Measurements from ENCODE around the gene WWTR1. TPM values are rescaled to one million over a fixed set of nuclear protein-coding genes. Genes with fewer than 3 reads are reported as not detected.

Gene WWTR1
- total and polyA plus RNA-seq, 2 donors (not counting 3 experiments of a cell fraction or from before 2014, with no cell fraction given) = 210 to 341 TPM

DNA sequence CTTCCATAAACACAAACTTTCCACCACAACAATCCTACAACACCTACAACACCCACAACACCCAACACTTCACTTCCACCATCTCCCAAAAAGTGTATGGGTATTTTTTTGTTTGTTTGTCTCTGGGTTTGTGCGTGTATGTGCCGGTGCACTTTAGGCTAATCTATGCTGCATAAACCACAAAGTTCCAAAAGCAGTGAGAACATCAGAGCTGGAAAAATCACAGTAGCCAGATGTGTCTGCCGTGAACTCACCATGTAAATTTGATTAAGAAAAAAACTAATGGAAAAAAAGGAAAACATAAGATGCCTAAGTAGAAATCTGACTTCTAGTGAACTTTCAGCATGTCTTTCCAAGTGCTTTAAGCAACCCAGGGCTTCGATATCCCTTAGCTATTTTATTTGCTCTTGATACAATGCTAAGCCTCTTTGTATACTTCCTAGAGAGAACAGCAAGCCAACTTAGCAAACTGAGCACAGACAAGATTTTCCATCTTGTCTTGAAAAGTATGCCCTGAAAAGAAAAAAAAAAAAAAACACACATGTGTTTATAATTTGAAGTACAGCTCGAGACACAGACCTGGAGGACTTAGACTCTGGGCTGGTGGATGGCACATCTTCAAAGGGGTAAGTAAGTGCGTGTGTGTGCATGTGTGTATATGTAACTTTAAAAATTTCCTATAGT lies 91.4 kb downstream of the WWTR1 start:
- Histone ChIP-seq H3K79me2 (ENCODE audit: control insufficient read depth, insufficient read depth, low read length) (peaks cover 89% of the 10 kb centered on the region), H3K9me1 (replicated peaks; ENCODE audit: control insufficient read depth, extremely low read depth, insufficient read depth, low read length) (no peaks in the 10 kb centered on the region), H3K27me3 (ENCODE audit: control insufficient read depth in 2 of 2, insufficient read depth in 2 of 2, low read length in 2 of 2) (no peaks in the 10 kb centered on the region), H3K9ac (replicated peaks; ENCODE audit: extremely low read depth, insufficient read depth, low read length) (no peak overlapping the region), H4K20me1 (replicated peaks; ENCODE audit: control insufficient read depth, extremely low read depth, insufficient read depth, low read length) (peaks cover 2% of the 10 kb centered on the region), H3K4me2 (ENCODE audit: insufficient read depth, low read length) (no peak overlapping the region), H3K36me3 (ENCODE audit: control insufficient read depth in 2 of 2, extremely low read depth in 1 of 2, insufficient read depth in 2 of 2, low read length in 2 of 2) (peaks cover 7 to 13% of the 10 kb centered on the region in 2 experiments), H3K9me3 (replicated peaks; ENCODE audit: control insufficient read depth, insufficient read depth, low read length) (no peaks in the 10 kb centered on the region), H3K4me3 (replicated peaks in 1 of 3; ENCODE audit: insufficient read depth in 1 of 3, low read depth in 1 of 3, low read length in 3 of 3) (no peak overlapping the region), H3K27ac (ENCODE audit: insufficient read depth, low read depth, low read length) (no peak overlapping the region), H3K4me1 (ENCODE audit: control insufficient read depth, extremely low read depth, insufficient read depth, low read length) (peaks cover 25% of the 10 kb centered on the region), H2AFZ (ENCODE audit: low read depth, low read length) (no peak overlapping the region)
- ChIA-PET POLR2A (interaction anchor here (0.7 kb wide), 4 partner anchors 20 to 233 kb away, joined by 3 to 5 read pairs (median 3); no protein-coding TSS in a partner anchor), CTCF (interaction anchor here (0.7 to 5.8 kb wide), 12 partner anchors 12 to 199 kb away, joined by 3 to 92 read pairs (median 8); partner anchors contain the start of gene WWTR1)
- no peak for TF ChIP-seq MYC (IDR thresholded peaks at IDR 0.05; ENCODE audit: low read depth, low read length)
- no peak for TF ChIP-seq FOS (IDR thresholded peaks at IDR 0.05; ENCODE audit: borderline replicate concordance, insufficient read depth, low read length)
- TF ChIP-seq GATA2 (IDR thresholded peaks at IDR 0.05; ENCODE audit: insufficient read depth, insufficient read length, low read depth, low read length) = no peak
- no peak for TF ChIP-seq JUN (IDR thresholded peaks at IDR 0.05; ENCODE audit: borderline replicate concordance, insufficient read depth, insufficient read length, low read depth)
- TF ChIP-seq POLR2A (IDR thresholded peaks at IDR 0.05; ENCODE audit: low read depth, low read length) = no peak
- no peak for TF ChIP-seq POLR2AphosphoS5 (IDR thresholded peaks at IDR 0.05; ENCODE audit: insufficient read depth, low read depth, low read length)
- no peak for TF ChIP-seq MAX (IDR thresholded peaks at IDR 0.05; ENCODE audit: insufficient read depth, insufficient read length)
- TF ChIP-seq EZH2 (IDR thresholded peaks at IDR 0.05; ENCODE audit: borderline replicate concordance, low read depth, low read length, severe bottlenecking) = no peak
- TF ChIP-seq CTCF (IDR thresholded peaks at IDR 0.05; ENCODE audit: extremely low read depth in 1 of 2, insufficient read depth in 1 of 2, low read depth in 1 of 2, low read length in 2 of 2) = no peak
- intact Hi-C loops (cut with micrococcal nuclease) = loop anchor here (5.0 kb wide), 1 partner anchor 206 kb away; no protein-coding TSS in a partner anchor
- DNase-seq (ENCODE audit: low read depth, low spot score) (no peak), FAIRE-seq (no peak)
- no TSS peak for BruUV-seq (replicated peaks)
- dilution Hi-C loops (cut with MboI; ENCODE audit: extremely low pct_ligation_motif_present, low sequenced_read_pairs) = no loop called here
